ENCODE measurements around the gene RPS6KA3.
A peak's percentile ranks its signal among the peaks of the same experiment; 100 is the strongest.
"Not testable (repeated sequence)": the region's sequence is repeated elsewhere in the genome, so short reads cannot be mapped to it uniquely, and the experiment has no call there.

Gene RPS6KA3

GRCh38 chrX:20143111-20143510 is 123.6 kb downstream of the RPS6KA3 start:
- no peak for DNase-seq (ENCODE audit: low spot score)

DNA sequence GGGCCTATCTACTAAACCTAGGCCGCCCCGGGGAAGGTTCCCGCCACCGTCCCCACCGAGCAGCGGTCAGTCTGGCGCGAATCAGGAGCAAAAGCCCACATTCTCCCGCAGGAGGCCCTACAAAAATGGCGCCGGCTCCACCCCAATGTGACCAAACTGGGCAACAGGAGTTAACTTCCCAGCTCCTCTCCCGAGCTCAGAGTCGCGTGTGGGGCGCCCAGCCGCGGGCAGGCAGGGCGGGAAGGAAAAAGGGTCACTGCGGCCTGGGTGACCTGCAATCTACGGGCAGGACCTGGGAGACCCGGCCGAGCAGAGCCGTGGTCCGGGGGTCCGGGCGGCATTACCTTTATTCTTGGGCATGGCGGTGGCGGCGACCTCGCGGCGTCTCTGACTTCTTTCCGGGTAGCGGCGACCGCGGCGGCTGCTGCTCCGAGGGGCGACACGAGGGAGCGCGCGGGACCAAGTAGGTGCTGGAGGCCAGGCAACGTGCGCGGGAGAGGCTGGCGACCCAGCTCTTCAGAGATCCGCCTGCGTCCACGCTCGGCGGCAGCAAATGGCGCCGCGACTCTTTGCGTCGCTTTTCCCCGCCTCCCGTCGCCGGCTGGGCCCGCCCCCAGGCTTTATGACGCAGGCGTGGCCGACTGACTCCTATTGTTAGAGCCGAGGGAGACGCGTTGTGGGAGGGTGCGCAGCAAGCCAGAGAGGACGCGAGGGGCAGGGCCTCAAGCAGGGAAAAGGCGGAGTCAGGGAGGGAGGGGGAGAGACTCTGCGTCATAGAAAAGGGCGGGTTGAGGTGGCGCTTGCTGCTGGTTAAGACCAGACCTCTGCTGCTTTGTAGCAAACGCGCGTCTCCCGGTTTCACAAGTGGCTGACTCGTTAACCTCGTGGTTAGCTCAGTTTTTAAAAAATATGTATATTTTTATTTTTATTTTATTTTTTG is 125.2 kb downstream of the RPS6KA3 start, which contains the start of gene EIF1AX:
Gene EIF1AX, minus strand, starts transcription at position 558 of the 940 bp plus-strand sequence. Its CDS starts 198 bp downstream, at position 360.
- peak; percentile 92 for DNase-seq (ENCODE audit: low spot score)

DNA sequence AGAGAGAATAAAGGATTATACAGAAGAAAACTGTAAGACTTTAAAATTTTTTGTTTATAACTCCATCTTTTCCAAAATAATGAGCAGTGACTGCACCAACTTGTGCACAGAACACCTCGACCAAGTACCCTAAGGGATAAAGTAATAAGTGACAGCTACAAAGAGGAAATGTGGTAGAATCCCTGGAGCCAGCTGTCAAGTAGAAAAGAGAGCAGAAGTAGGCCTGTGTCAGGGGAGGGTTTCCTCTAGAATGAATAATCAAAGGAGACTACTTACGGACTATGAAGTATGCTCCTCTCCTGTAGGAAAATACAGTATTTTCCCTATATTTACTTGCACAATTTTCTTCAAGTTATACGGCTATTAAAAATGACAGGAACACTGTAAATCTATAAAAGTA is 126.3 kb downstream of the RPS6KA3 start:
- DNase-seq (ENCODE audit: low spot score): no peak

DNA sequence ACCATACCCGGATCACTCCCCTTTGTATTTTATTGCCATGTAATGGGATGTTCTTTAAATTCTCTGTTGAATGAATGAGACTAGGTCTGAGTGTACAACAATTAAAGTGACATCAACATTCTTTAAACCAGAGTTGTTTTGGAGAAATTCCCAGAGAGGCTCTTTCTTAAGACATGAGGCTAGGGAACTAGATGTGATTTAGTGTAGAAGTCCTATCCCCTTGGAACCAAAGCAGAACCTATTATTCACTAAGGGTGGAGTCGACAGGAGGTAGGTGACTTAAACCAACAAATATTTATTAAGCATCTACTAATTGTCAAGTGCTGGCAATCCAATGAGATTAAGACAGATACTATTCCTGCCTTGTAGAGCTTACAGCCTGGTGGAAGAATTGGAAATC is 126.7 kb downstream of the RPS6KA3 start:
- no peak for DNase-seq (ENCODE audit: low spot score)

DNA sequence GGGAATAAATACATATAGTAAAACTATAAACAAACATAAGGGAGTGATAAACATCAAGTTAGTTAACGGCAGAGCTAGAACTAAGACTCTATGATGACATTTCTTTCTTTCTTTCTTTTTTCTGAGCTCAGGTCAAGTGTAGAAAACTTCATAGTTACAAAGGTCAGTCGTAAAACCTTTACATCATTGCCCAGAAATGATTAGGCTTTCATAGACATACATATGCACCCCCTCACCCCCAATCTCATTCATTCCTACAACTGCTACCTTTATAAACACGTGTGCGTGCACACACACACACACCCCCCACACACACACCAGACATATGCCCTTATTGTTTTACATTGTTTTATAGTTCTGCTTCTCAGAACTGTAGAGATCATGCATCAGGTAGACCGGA is 130.8 kb downstream of the RPS6KA3 start:
- no peak for DNase-seq (ENCODE audit: low spot score)

- DNase-seq (ENCODE audit: low spot score): no peak
Observed at GRCh38 chrX:20132666-20133065, 134.0 kb downstream of the RPS6KA3 start.

GRCh38 chrX:20130357-20130756 is 136.4 kb downstream of the RPS6KA3 start:
- DNase-seq (ENCODE audit: low spot score): no peak

DNA sequence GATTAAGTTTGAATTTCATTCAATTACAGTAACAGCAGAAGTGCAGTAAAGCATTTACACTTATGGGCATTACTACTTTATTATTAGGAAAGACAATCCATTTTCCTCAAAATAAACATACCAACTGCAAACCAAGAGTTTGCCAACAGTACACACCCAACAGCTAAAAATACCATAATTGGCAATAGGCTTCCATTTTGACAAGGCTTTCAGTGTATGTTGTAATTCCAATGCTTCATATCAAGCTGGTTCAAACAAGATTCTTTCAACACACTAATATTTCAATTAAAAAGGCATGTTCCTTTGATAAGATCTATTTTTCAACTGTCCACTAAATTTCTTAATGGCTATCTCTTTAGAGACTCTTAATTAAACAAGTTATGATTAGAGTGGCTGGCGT is 137.2 kb downstream of the RPS6KA3 start:
- no peak for DNase-seq (ENCODE audit: low spot score)

- DNase-seq (ENCODE audit: low spot score): no peak
Observed at GRCh38 chrX:20128670-20129069, 138.0 kb downstream of the RPS6KA3 start.

- not testable (repeated sequence) for DNase-seq (ENCODE audit: low spot score)
Observed at GRCh38 chrX:20127440-20127839, 139.3 kb downstream of the RPS6KA3 start.

DNA sequence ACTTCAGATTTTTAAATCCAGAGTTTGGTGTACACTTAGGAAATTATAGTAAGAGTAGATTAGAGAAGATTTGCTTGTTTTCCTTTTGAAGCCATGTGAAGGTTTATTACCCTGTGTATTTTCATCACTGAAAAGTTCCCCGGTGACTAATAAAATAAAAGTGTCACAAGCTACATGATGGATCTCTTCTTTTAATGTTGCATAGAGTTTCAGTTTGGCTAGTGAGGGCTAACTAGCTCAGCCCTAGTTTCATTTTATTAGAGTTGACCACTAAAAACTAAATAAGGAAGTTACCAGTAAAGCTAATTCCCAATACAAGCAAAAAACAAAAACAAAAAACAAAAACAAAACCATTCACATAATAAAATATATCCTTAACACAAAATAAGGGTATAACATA is 139.9 kb downstream of the RPS6KA3 start:
- not testable (repeated sequence) for DNase-seq (ENCODE audit: low spot score)

GRCh38 chrX:20124964-20125363 is 141.7 kb downstream of the RPS6KA3 start:
- no peak for DNase-seq (ENCODE audit: low spot score)

DNA sequence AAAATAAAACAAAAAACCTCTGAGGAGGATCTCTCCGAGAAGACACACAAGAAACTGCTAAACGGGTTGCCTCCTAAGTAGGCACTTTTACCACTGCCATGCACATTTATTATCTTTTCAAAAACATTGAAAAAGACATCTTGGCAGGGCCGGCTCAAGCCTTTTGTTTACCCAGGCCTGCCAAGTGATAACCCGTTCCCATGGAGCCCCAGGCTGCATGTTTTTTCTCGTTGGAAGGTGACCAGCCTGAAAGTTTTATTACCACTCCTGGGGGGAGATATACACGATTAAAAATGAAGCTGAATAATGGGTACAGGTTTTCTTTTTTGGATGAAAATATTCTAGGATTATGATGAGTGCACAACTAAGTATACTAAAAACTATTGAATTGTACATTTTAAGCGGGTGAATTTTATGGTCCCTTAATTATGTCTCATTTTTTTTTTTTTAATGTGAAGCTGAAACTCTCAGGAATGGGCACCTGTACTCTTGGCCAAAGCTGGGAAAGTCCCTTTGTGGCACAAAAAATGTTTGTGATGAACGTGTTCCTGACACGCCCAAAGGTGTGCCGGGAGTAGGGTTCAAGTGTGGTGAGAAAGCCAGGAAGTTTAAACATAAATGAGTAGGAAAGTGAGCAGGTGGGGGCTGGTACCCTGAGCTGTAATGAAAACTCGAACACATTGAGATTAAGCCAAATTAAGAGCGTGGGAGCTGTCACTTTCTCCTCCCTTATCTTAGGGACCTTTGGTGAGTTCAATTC is 148.5 kb downstream of the RPS6KA3 start:
- no peak for DNase-seq (ENCODE audit: low spot score)

- no peak for DNase-seq (ENCODE audit: low spot score)
Observed at GRCh38 chrX:20116577-20117240, 150.0 kb downstream of the RPS6KA3 start, which contains the start of gene MAP7D2. MAP7D2 (minus strand) TSS chrX:20116907; CDS start chrX:20116879, 28 bp downstream.

GRCh38 chrX:20116087-20116576 is 150.6 kb downstream of the RPS6KA3 start:
- no peak for DNase-seq (ENCODE audit: low spot score)

GRCh38 chrX:20112022-20112774 is 154.5 kb downstream of the RPS6KA3 start:
- no peak for DNase-seq (ENCODE audit: low spot score)

DNA sequence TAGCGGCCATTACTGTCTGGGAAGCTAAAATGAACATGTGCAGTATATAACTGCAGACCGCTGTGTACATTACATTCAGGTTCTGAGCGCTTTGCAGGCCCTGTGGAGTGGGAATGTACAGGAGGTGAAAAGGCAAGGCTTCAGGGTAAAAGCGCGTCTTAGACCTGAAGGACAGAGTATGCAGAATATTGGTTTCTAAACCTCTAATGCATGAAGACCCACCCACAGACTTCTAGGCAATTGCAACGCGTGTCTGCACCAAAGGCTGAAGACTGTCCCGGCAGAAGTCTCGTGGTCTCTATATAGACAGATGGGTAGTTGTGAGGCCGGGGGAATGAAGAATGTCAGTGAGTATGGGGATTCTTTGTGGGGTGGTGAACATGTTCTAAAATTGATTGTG is 155.4 kb downstream of the RPS6KA3 start:
- no peak for DNase-seq (ENCODE audit: low spot score)

- DNase-seq (ENCODE audit: low spot score): no peak
Observed at GRCh38 chrX:20101934-20102581, 164.7 kb downstream of the RPS6KA3 start.
